Liver (tissue), 3 donors: ENCODE results near the gene CSNK1G3.

Experiments used
- GABPA ChIP-seq, 2 donors: IDR thresholded peaks in 1 of 2; conservative IDR thresholded peaks in 1 of 2; 2 replicates each; pipeline ENCODE4 v1.6.1; 2016; ENCODE audit warnings: antibody characterized with exemption in 2 of 2, mild to moderate bottlenecking in 1 of 2, moderate library complexity in 1 of 2
- JUND ChIP-seq, 2 donors: IDR thresholded peaks; 2 replicates each; pipeline ENCODE4 v1.6.1; 2016; ENCODE audit warnings: antibody characterized with exemption in 2 of 2
- RAD21 ChIP-seq, 2 donors: IDR thresholded peaks; 2 replicates each; pipeline ENCODE4 v1.6.1; 2016; ENCODE audit warnings: antibody characterized with exemption in 2 of 2, mild to moderate bottlenecking in 2 of 2
- RXRA ChIP-seq, 2 donors: IDR thresholded peaks; 2 replicates each; pipeline ENCODE4 v1.6.1; 2017 to 2018; ENCODE audit warnings: antibody characterized with exemption in 2 of 2, mild to moderate bottlenecking in 1 of 2
- SP1 ChIP-seq: IDR thresholded peaks from 2 replicates; pipeline ENCODE4 v1.6.1; 2018; ENCODE audit warnings: antibody characterized with exemption, mild to moderate bottlenecking
- TAF1 ChIP-seq: conservative IDR thresholded peaks from 2 replicates; pipeline ENCODE4 v1.6.1; 2016; ENCODE audit warnings: antibody characterized with exemption, mild to moderate bottlenecking
- YY1 ChIP-seq: IDR thresholded peaks from 2 replicates; pipeline ENCODE4 v1.6.1; 2016; ENCODE audit warnings: antibody characterized with exemption, mild to moderate bottlenecking
- TF ChIP-seq, protein P1 (sequence below): IDR thresholded peaks from 2 replicates; pipeline ENCODE4 v1.6.1; 2016; ENCODE audit warnings: antibody characterized with exemption
- TF ChIP-seq, protein P2 (sequence below): fragments of 150-350 bp; IDR thresholded peaks from 2 replicates; pipeline ENCODE4 v1.5.1; 2017; ENCODE audit warnings: improper control_type of control experiment, low read depth, low read length; ENCODE audit not compliant: missing input control
- TF ChIP-seq, protein P3 (sequence below): IDR thresholded peaks from 2 replicates; pipeline ENCODE4 v1.6.1; 2016; ENCODE audit warnings: antibody characterized with exemption
- TF ChIP-seq, protein P4 (sequence below): IDR thresholded peaks from 2 replicates; pipeline ENCODE4 v1.6.1; 2016; ENCODE audit warnings: antibody characterized with exemption, mild to moderate bottlenecking
- donor health status: healthy.
- donor health status: healthy.

DNA sequence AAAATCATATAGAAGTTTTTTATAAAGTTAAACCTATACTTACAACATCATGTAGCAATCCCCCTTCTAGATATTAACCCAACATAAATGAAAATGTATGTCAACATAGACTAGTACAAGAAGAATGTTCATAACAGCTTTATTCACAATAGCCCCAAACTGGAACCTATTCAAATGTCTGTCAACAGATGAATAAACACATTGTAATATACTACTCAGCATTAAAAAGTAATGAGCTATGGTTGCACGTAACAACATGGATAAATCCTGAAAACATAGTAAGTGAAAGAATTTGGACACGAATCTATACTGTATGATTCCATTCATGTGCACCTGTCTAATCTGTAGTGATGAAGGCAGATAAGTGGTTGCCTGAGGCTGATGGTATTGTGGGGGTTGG, 73.9 kb downstream of the CSNK1G3 start:
- TF ChIP-seq YY1: no peak
- no peak for TF ChIP-seq RXRA (IDR thresholded peaks at IDR 0.05)
- no peak for TF ChIP-seq RAD21 (IDR thresholded peaks at IDR 0.05)
- TF ChIP-seq, protein P1, sequence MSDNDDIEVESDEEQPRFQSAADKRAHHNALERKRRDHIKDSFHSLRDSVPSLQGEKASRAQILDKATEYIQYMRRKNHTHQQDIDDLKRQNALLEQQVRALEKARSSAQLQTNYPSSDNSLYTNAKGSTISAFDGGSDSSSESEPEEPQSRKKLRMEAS: no peak
- TF ChIP-seq, protein P2, sequence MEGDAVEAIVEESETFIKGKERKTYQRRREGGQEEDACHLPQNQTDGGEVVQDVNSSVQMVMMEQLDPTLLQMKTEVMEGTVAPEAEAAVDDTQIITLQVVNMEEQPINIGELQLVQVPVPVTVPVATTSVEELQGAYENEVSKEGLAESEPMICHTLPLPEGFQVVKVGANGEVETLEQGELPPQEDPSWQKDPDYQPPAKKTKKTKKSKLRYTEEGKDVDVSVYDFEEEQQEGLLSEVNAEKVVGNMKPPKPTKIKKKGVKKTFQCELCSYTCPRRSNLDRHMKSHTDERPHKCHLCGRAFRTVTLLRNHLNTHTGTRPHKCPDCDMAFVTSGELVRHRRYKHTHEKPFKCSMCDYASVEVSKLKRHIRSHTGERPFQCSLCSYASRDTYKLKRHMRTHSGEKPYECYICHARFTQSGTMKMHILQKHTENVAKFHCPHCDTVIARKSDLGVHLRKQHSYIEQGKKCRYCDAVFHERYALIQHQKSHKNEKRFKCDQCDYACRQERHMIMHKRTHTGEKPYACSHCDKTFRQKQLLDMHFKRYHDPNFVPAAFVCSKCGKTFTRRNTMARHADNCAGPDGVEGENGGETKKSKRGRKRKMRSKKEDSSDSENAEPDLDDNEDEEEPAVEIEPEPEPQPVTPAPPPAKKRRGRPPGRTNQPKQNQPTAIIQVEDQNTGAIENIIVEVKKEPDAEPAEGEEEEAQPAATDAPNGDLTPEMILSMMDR: no peak
- TF ChIP-seq TAF1: no peak
- TF ChIP-seq GABPA (IDR thresholded peaks at IDR 0.05 in 1 of 2, conservative IDR thresholded peaks at IDR 0.05 in 1 of 2): no peak
- TF ChIP-seq, protein P3, sequence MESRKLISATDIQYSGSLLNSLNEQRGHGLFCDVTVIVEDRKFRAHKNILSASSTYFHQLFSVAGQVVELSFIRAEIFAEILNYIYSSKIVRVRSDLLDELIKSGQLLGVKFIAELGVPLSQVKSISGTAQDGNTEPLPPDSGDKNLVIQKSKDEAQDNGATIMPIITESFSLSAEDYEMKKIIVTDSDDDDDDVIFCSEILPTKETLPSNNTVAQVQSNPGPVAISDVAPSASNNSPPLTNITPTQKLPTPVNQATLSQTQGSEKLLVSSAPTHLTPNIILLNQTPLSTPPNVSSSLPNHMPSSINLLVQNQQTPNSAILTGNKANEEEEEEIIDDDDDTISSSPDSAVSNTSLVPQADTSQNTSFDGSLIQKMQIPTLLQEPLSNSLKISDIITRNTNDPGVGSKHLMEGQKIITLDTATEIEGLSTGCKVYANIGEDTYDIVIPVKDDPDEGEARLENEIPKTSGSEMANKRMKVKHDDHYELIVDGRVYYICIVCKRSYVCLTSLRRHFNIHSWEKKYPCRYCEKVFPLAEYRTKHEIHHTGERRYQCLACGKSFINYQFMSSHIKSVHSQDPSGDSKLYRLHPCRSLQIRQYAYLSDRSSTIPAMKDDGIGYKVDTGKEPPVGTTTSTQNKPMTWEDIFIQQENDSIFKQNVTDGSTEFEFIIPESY: no peak
- TF ChIP-seq, protein P4, sequence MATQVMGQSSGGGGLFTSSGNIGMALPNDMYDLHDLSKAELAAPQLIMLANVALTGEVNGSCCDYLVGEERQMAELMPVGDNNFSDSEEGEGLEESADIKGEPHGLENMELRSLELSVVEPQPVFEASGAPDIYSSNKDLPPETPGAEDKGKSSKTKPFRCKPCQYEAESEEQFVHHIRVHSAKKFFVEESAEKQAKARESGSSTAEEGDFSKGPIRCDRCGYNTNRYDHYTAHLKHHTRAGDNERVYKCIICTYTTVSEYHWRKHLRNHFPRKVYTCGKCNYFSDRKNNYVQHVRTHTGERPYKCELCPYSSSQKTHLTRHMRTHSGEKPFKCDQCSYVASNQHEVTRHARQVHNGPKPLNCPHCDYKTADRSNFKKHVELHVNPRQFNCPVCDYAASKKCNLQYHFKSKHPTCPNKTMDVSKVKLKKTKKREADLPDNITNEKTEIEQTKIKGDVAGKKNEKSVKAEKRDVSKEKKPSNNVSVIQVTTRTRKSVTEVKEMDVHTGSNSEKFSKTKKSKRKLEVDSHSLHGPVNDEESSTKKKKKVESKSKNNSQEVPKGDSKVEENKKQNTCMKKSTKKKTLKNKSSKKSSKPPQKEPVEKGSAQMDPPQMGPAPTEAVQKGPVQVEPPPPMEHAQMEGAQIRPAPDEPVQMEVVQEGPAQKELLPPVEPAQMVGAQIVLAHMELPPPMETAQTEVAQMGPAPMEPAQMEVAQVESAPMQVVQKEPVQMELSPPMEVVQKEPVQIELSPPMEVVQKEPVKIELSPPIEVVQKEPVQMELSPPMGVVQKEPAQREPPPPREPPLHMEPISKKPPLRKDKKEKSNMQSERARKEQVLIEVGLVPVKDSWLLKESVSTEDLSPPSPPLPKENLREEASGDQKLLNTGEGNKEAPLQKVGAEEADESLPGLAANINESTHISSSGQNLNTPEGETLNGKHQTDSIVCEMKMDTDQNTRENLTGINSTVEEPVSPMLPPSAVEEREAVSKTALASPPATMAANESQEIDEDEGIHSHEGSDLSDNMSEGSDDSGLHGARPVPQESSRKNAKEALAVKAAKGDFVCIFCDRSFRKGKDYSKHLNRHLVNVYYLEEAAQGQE: no peak
- no peak for TF ChIP-seq SP1
- TF ChIP-seq JUND (IDR thresholded peaks at IDR 0.05): no peak
